IMR-90 (cell line): ENCODE data around the gene ROBO2. TPM values are rescaled to one million over a fixed set of nuclear protein-coding genes. Genes with fewer than 3 reads are reported as not detected.

Source experiments
- ATAC-seq: fragments of 200-7000 bp; cut with Tn5 transposase; 2 replicates; pipeline ENCODE4 v1.9.1; 2020; ENCODE audit warnings: low read depth, mild to moderate bottlenecking, moderate library complexity
- BruUV-seq: library from RNA; stranded (reverse); fragments of 400-500 nt; replicated peaks from 2 replicates; lab custom pipeline; 2021; lab: Mats Ljungman, UMichigan
- CTCF ChIA-PET: fragments of 300-600 bp; formaldehyde crosslinking; extraction: SDS; loops from one replicate; lab custom pipeline; 2021; ENCODE audit warnings: antibody characterized with exemption; lab: Yijun Ruan, JAX
- POLR2A ChIA-PET: fragments of 300-600 bp; sonication (Branson Sonifier 250); formaldehyde crosslinking; loops from one replicate; lab custom pipeline; 2022; ENCODE audit warnings: antibody characterized with exemption; ENCODE audit not compliant: unreplicated experiment; lab: Charles Lee
- DNase-seq: peaks from one replicate; pipeline ENCODE4 v3.0.0; 2013
- H2AFZ ChIP-seq: replicated peaks from 2 replicates; pipeline ENCODE3; 2013; ENCODE audit warnings: low read length, mild to moderate bottlenecking; ENCODE audit not compliant: poor library complexity
- H2AK5ac ChIP-seq: 2 replicates; pipeline ENCODE4 v1.6.1; 2013; ENCODE audit warnings: low read depth, low read length, inconsistent platforms
- H2AK9ac ChIP-seq: replicated peaks from 2 replicates; pipeline ENCODE3; 2013; ENCODE audit warnings: mild to moderate bottlenecking, low read depth, low read length, moderate library complexity; ENCODE audit not compliant: poor library complexity
- H2BK120ac ChIP-seq: 2 replicates; pipeline ENCODE4 v1.6.1; 2013; ENCODE audit warnings: low read depth, low read length, inconsistent platforms
- H2BK15ac ChIP-seq: 3 replicates; pipeline ENCODE4 v1.6.1; 2013; ENCODE audit warnings: low read depth, low read length, inconsistent platforms
- H2BK20ac ChIP-seq: 2 replicates; pipeline ENCODE4 v1.6.1; 2013; ENCODE audit warnings: low read depth, mild to moderate bottlenecking, inconsistent platforms, low read length, moderate library complexity
- H2BK5ac ChIP-seq: 2 replicates; pipeline ENCODE4 v1.6.1; 2013; ENCODE audit warnings: mild to moderate bottlenecking, low read depth, low read length, inconsistent platforms; ENCODE audit not compliant: poor library complexity, severe bottlenecking
- H3K14ac ChIP-seq: replicated peaks from 2 replicates; pipeline ENCODE4 v1.6.1; 2013; ENCODE audit warnings: low read depth, low read length, inconsistent platforms
- H3K18ac ChIP-seq: 2 replicates; pipeline ENCODE4 v1.6.1; 2013; ENCODE audit warnings: low read depth, low read length, control low read depth
- H3K23ac ChIP-seq: 2 replicates; pipeline ENCODE4 v1.6.1; 2013; ENCODE audit warnings: low read depth, low read length, inconsistent platforms
- H3K27ac ChIP-seq: 2 replicates; pipeline ENCODE4 v1.5.1; 2013; ENCODE audit warnings: mild to moderate bottlenecking, control low read depth, low read length; ENCODE audit not compliant: insufficient read depth
- H3K27me3 ChIP-seq: 2 replicates; pipeline ENCODE4 v1.6.1; 2013; ENCODE audit warnings: low read length; ENCODE audit not compliant: control insufficient read depth, insufficient read depth
- H3K36me3 ChIP-seq: 2 replicates; pipeline ENCODE4 v1.6.1; 2013; ENCODE audit warnings: low read length, mixed read lengths; ENCODE audit not compliant: control insufficient read depth, insufficient read depth
- H3K4ac ChIP-seq: 2 replicates; pipeline ENCODE4 v1.6.1; 2013; ENCODE audit warnings: low read depth, low read length, inconsistent platforms
- H3K4me1 ChIP-seq: 2 replicates; pipeline ENCODE4 v1.6.1; 2013; ENCODE audit warnings: low read length, mixed read lengths; ENCODE audit not compliant: control insufficient read depth, insufficient read depth
- H3K4me2 ChIP-seq: 2 replicates; pipeline ENCODE4 v1.6.1; 2013; ENCODE audit warnings: low read depth, mild to moderate bottlenecking, control low read depth, low read length, moderate library complexity
- H3K4me3 ChIP-seq: 2 replicates; pipeline ENCODE4 v1.5.1; 2013; ENCODE audit warnings: low read depth, mild to moderate bottlenecking, control low read depth, low read length, moderate library complexity; ENCODE audit not compliant: insufficient read depth
- H3K56ac ChIP-seq: 2 replicates; pipeline ENCODE4 v1.6.1; 2013; ENCODE audit warnings: low read length, inconsistent platforms; ENCODE audit not compliant: insufficient read depth; ENCODE audit errors: extremely low read depth
- H3K79me1 ChIP-seq, 2 experiments: 2 replicates each; pipeline ENCODE4 v1.6.1; 2013; ENCODE audit warnings: low read length in 2 of 2, inconsistent platforms in 1 of 2, low read depth in 1 of 2
- H3K9ac ChIP-seq: 2 replicates; pipeline ENCODE4 v1.6.1; 2013; ENCODE audit warnings: low read depth, low read length, control low read depth
- H3K9me1 ChIP-seq: 2 replicates; pipeline ENCODE4 v1.6.1; 2013; ENCODE audit warnings: low read length, inconsistent platforms; ENCODE audit not compliant: insufficient read depth
- H3K9me3 ChIP-seq: 2 replicates; pipeline ENCODE4 v1.6.1; 2013; ENCODE audit warnings: low read length; ENCODE audit not compliant: control insufficient read depth, insufficient read depth
- H4K20me1 ChIP-seq: 2 replicates; pipeline ENCODE4 v1.6.1; 2013; ENCODE audit warnings: low read length, inconsistent platforms; ENCODE audit not compliant: insufficient read depth
- H4K5ac ChIP-seq: 2 replicates; pipeline ENCODE4 v1.6.1; 2013; ENCODE audit warnings: mild to moderate bottlenecking, low read depth, low read length, control low read depth
- H4K8ac ChIP-seq, 2 experiments: 2 replicates each; pipeline ENCODE4 v1.6.1; 2013; ENCODE audit warnings: low read depth in 2 of 2, low read length in 2 of 2, control low read depth in 1 of 2, inconsistent platforms in 1 of 2
- H4K91ac ChIP-seq: 2 replicates; pipeline ENCODE4 v1.6.1; 2013; ENCODE audit warnings: low read depth, low read length, inconsistent platforms; ENCODE audit not compliant: insufficient read depth
- FOS ChIP-seq: fragments of 150-350 bp; IDR thresholded peaks from 2 replicates; pipeline ENCODE4 v1.6.1; 2016; ENCODE audit warnings: low read depth, low read length
- MAZ ChIP-seq: IDR thresholded peaks from 2 replicates; pipeline ENCODE4 v1.6.1; 2012; ENCODE audit warnings: low read depth, mild to moderate bottlenecking, low read length, improper control_type of control experiment, moderate library complexity, borderline replicate concordance
- RFX5 ChIP-seq: IDR thresholded peaks from 2 replicates; pipeline ENCODE4 v1.8.0; 2012; ENCODE audit warnings: low read depth, mild to moderate bottlenecking, low read length, moderate library complexity
- WGBS, 2 experiments: methylation state at CpG; one replicate each; pipeline versions ENCODE4 v1.1.5 to v1.1.7; 2013; ENCODE audit warnings: missing lambda C conversion rate in 2 of 2; ENCODE audit not compliant: insufficient read length in 1 of 2; ENCODE audit errors: extremely low coverage in 2 of 2; 5-methylcytosine and 5-hydroxymethylcytosine counted together
- dilution Hi-C: fragments of 300-500 bp; cut with HindIII; formaldehyde crosslinking; loops from one replicate; pipeline ENCODE4 v1.14.3; 2018; ENCODE audit warnings: low sequenced_read_pairs; ENCODE audit not compliant: unreplicated experiment
- in situ Hi-C: fragments of 300-500 bp; cut with MboI; formaldehyde crosslinking; loops from 3 replicates; pipeline ENCODE4 v1.14.3; 2019; ENCODE audit warnings: low sequenced_read_pairs, inconsistent platforms, mixed read lengths
- intact Hi-C: fragments of 100-400 bp; cut with micrococcal nuclease; formaldehyde crosslinking; loops from 2 replicates; pipeline ENCODE4 v1.10.0; 2022
- polyA plus RNA-seq, 3 experiments: library from polyadenylated mRNA; depleted of rRNA; stranded (reverse); fragments of >200 nt; gene quantifications; 2 replicates each; pipeline ENCODE4 v1.2.3, GENCODE V29; 2012; ENCODE audit warnings: low replicate concordance in 1 of 3
- total RNA-seq: library from RNA; depleted of rRNA; stranded (reverse); fragments of >200 nt; gene quantifications from 2 replicates; pipeline ENCODE4 v1.2.3, GENCODE V29; 2012

The ROBO2 gene
- total and polyA plus RNA-seq, 2 of the 4 experiments (the other 2 are of a cell fraction) = 9.3 to 14.5 TPM

GRCh38 chr3:77526573-77527113 is 486.7 kb downstream of the ROBO2 start:
- dilution Hi-C loops = no loop called here
- Histone ChIP-seq H3K56ac (no peak overlapping the region), H3K4me3 (no peak overlapping the region), H3K9ac (no peak overlapping the region), H3K27me3 (no peaks in the 10 kb centered on the region), H3K9me1 (no peaks in the 10 kb centered on the region), H4K5ac (no peak overlapping the region), H3K14ac (no peak overlapping the region), H4K20me1 (no peaks in the 10 kb centered on the region), H3K27ac (no peak overlapping the region), H2BK120ac (no peak overlapping the region), H3K9me3 (no peaks in the 10 kb centered on the region), H2AK9ac (no peak overlapping the region), H3K4ac (no peak overlapping the region), H2AFZ (no peak overlapping the region), H2BK20ac (no peak overlapping the region), H3K4me1 (no peaks in the 10 kb centered on the region), H3K18ac (no peak overlapping the region), H2BK15ac (no peak overlapping the region), H2BK5ac (no peak overlapping the region), H4K8ac (no peak overlapping the region), H3K36me3 (no peaks in the 10 kb centered on the region), H3K23ac (no peak overlapping the region), H3K79me1 (no peaks in the 10 kb centered on the region), H4K91ac (no peak overlapping the region), H3K4me2 (no peak overlapping the region), H2AK5ac (no peak overlapping the region)
- in situ Hi-C loops = no loop called here
- ChIA-PET POLR2A (no interaction called here), CTCF (no interaction called here)
- no CpG with 5 or more reads among the region's 4 CpGs for WGBS, 2 experiments
- ATAC-seq (no peak), DNase-seq (no peak)
- TF ChIP-seq RFX5 = no peak
- no peak for TF ChIP-seq MAZ
- TF ChIP-seq FOS = no peak
- intact Hi-C loops = no loop called here
- BruUV-seq = no TSS peak
